GM12878 (cell line): ENCODE results near the gene NCOA6. TPM values are rescaled to one million over a fixed set of nuclear protein-coding genes. Genes with fewer than 3 reads are reported as not detected.

Source experiments
- ATAC-seq: fragments of 200-7000 bp; cut with Tn5 transposase; 3 replicates; pipeline ENCODE4 v1.9.1; 2020; ENCODE audit warnings: mild to moderate bottlenecking, moderate library complexity
- BruUV-seq: library from RNA; stranded (reverse); fragments of 400-500 nt; replicated peaks from 2 replicates; lab custom pipeline; 2021; lab: Mats Ljungman, UMichigan
- CTCF ChIA-PET: fragments of 300-600 bp; sonication (Branson Sonifier 250); formaldehyde crosslinking; extraction: SDS; loops from one replicate; lab custom pipeline; 2021; ENCODE audit warnings: inconsistent platforms; lab: Yijun Ruan, JAX
- POLR2A ChIA-PET: fragments of 350-600 bp; formaldehyde crosslinking; extraction: SDS; loops from one replicate; lab custom pipeline; 2021; ENCODE audit warnings: inconsistent platforms; lab: Charles Lee
- RAD21 ChIA-PET: fragments of 300-600 bp; sonication (Branson Sonifier 250); formaldehyde crosslinking; loops from one replicate; lab custom pipeline; 2023; ENCODE audit warnings: antibody characterized with exemption; ENCODE audit not compliant: unreplicated experiment; lab: Charles Lee
- SMC1A ChIA-PET: fragments of 300-600 bp; sonication (Branson Sonifier 250); formaldehyde crosslinking; loops from one replicate; lab custom pipeline; 2023; ENCODE audit not compliant: unreplicated experiment, uncharacterized antibody; lab: Charles Lee
- DNase-seq: peaks from one replicate; pipeline ENCODE4 v3.0.0-alpha.2; 2011; ENCODE audit warnings: low read depth, low spot score
- FAIRE-seq: peaks from 3 replicates; lab custom pipeline; 2011; peaks lifted over from hg19 to GRCh38; lab: Jason Lieb, UNC
- H2AFZ ChIP-seq: 2 replicates; pipeline ENCODE4 v1.6.0; 2011; ENCODE audit warnings: low read depth, low read length, control low read depth; ENCODE audit not compliant: control insufficient read depth
- H3K27ac ChIP-seq: 2 replicates; pipeline ENCODE4 v1.5.1; 2011; ENCODE audit warnings: control low read depth; ENCODE audit not compliant: control insufficient read depth, insufficient read depth
- H3K27me3 ChIP-seq, 2 experiments: replicated peaks in 1 of 2; 2 replicates each; pipeline versions ENCODE4 v1.6.0 to v1.6.1; 2011; ENCODE audit warnings: low read length in 1 of 2; ENCODE audit not compliant: control insufficient read depth in 2 of 2, insufficient read depth in 2 of 2
- H3K36me3 ChIP-seq, 2 experiments: 2 replicates each; pipeline ENCODE4 v1.5.1; 2011; ENCODE audit warnings: low read length in 1 of 2; ENCODE audit not compliant: control insufficient read depth in 2 of 2, insufficient read depth in 2 of 2
- H3K4me1 ChIP-seq: 2 replicates; pipeline ENCODE4 v1.6.1; 2011; ENCODE audit warnings: mild to moderate bottlenecking, low read length, moderate library complexity, mixed read lengths; ENCODE audit not compliant: control insufficient read depth, insufficient read depth
- H3K4me2 ChIP-seq: 2 replicates; pipeline ENCODE4 v1.6.0; 2011; ENCODE audit warnings: control low read depth; ENCODE audit not compliant: control insufficient read depth, insufficient read depth
- H3K4me3 ChIP-seq: fragments of 200-600 bp; sonication (generic); 2 replicates; pipeline ENCODE4 v1.5.1; 2016
- H3K79me2 ChIP-seq: 2 replicates; pipeline ENCODE4 v1.6.0; 2011; ENCODE audit warnings: low read length; ENCODE audit not compliant: control insufficient read depth, insufficient read depth
- H3K9ac ChIP-seq: 2 replicates; pipeline ENCODE4 v1.8.0; 2011; ENCODE audit warnings: low read length, control low read depth, mixed read lengths; ENCODE audit not compliant: control insufficient read depth, insufficient read depth
- H3K9me3 ChIP-seq: replicated peaks from 3 replicates; pipeline ENCODE4 v1.5.1; 2011; ENCODE audit warnings: mild to moderate bottlenecking, low read length; ENCODE audit not compliant: control insufficient read depth, insufficient read depth
- H4K20me1 ChIP-seq: 2 replicates; pipeline ENCODE4 v1.6.0; 2011; ENCODE audit not compliant: control insufficient read depth, insufficient read depth
- FOS ChIP-seq: IDR thresholded peaks from 3 replicates; pipeline ENCODE4 v1.6.1; 2011; ENCODE audit warnings: borderline replicate concordance; ENCODE audit not compliant: insufficient read length; ENCODE audit errors: extremely low read depth
- FOXM1 ChIP-seq: IDR thresholded peaks from 2 replicates; pipeline ENCODE4 v1.6.1; 2012; ENCODE audit warnings: low read depth, mild to moderate bottlenecking, inconsistent platforms, low read length, moderate library complexity
- HDAC2 ChIP-seq: fragments of 200-600 bp; sonication (generic); IDR thresholded peaks from 2 replicates; pipeline ENCODE4 v1.6.1; 2017
- PML ChIP-seq: IDR thresholded peaks from 2 replicates; pipeline ENCODE4 v1.6.1; 2012; ENCODE audit warnings: low read length, inconsistent platforms
- POLR2A ChIP-seq: IDR thresholded peaks from 2 replicates; pipeline ENCODE4 v1.6.1; 2011; ENCODE audit warnings: low read depth, mild to moderate bottlenecking, low read length
- POLR2AphosphoS2 ChIP-seq: IDR thresholded peaks from 2 replicates; pipeline ENCODE4 v1.6.1; 2011; ENCODE audit warnings: low read depth, mild to moderate bottlenecking, low read length, improper control_type of control experiment, moderate library complexity
- POLR2AphosphoS5 ChIP-seq: IDR thresholded peaks from 2 replicates; pipeline ENCODE4 v1.6.1; 2011; ENCODE audit warnings: mild to moderate bottlenecking, low read length, inconsistent platforms
- WRNIP1 ChIP-seq: IDR thresholded peaks from 2 replicates; pipeline ENCODE4 v1.6.1; 2011; ENCODE audit warnings: low read depth, low read length, improper control_type of control experiment, borderline replicate concordance
- WGBS: methylation state at CpG from one replicate; pipeline ENCODE4 v1.1.6; 2016; ENCODE audit warnings: low lambda C conversion rate; ENCODE audit not compliant: insufficient replicate concordance, insufficient coverage; ENCODE audit errors: missing lambda C conversion rate; 5-methylcytosine and 5-hydroxymethylcytosine counted together
- in situ Hi-C: fragments of 300-500 bp; cut with MboI; formaldehyde crosslinking; loops from 9 replicates; pipeline ENCODE4 v1.14.3; 2018; ENCODE audit warnings: mixed read lengths
- intact Hi-C: fragments of 100-400 bp; cut with micrococcal nuclease; formaldehyde crosslinking; loops from one replicate; pipeline ENCODE4 v1.14.2; 2022; ENCODE audit not compliant: unreplicated experiment
- polyA plus RNA-seq, 11 experiments: library from polyadenylated mRNA; depleted of rRNA in 4 of 11; unstranded in 6 of 11; stranded (reverse) in 5 of 11; fragments of >200 nt; fragmentation: Nextera tagmentation in 4 of 11; fragmentation: Illumina TruSeq in 1 of 11; extraction: Ambion mirVana in 4 of 11; extraction: Trizol in 1 of 11; gene quantifications; 1 replicate in 1 of 11; 2 replicates in 10 of 11; pipeline versions ENCODE4 v1.2.1 to v1.2.3, GENCODE V29; 2011 to 2016; ENCODE audit warnings: inconsistent platforms in 2 of 11, missing spikeins in 2 of 11, low read depth in 1 of 11
- small RNA-seq: library from RNA; depleted of rRNA; stranded (forward); fragments of <200 nt; gene quantifications from one replicate; pipeline ENCODE3, GENCODE V24; 2014
- total RNA-seq, 4 experiments: library from RNA; depleted of rRNA in 3 of 4; stranded (reverse); fragments of >200 nt in 3 of 4; fragmentation: Illumina TruSeq in 1 of 4; extraction: Trizol in 1 of 4; gene quantifications; 2 replicates each; pipeline versions ENCODE4 v1.2.1 to v1.2.3, GENCODE V29; 2013 to 2021

NCOA6 gene
- total and polyA plus RNA-seq, 10 of the 15 experiments (the other 5 are each of a cell fraction or from before 2014, with no cell fraction given), result 6.1 to 20.6 (median 12.6) TPM

GRCh38 chr20:34673412-34673811 lies 152.0 kb downstream of the NCOA6 start:
- in situ Hi-C loops, result no loop called here
- ChIA-PET SMC1A (interaction anchor here (0.6 to 1.4 kb wide), 5 partner anchors 10 to 135 kb away, joined by 3 to 7 read pairs (median 3); no protein-coding TSS in a partner anchor), CTCF (interaction anchor here (0.7 to 0.8 kb wide), 2 partner anchors 93 to 97 kb away, joined by 3 read pairs; no protein-coding TSS in a partner anchor), RAD21 (no interaction called here), POLR2A (no interaction called here)
- Histone ChIP-seq H3K27ac (no peak overlapping the region), H3K36me3 (no peaks in the 10 kb centered on the region; a peak in 1 of 4 replicates), H4K20me1 (no peaks in the 10 kb centered on the region), H3K4me1 (no peaks in the 10 kb centered on the region; the same call in 1 of the 2 replicates), H2AFZ (no peak overlapping the region), H3K27me3 (no peaks in the 10 kb centered on the region), H3K4me2 (no peak overlapping the region), H3K79me2 (peaks cover 17% of the 10 kb centered on the region), H3K9ac (no peak overlapping the region), H3K9me3 (no peaks in the 10 kb centered on the region), H3K4me3 (no peak overlapping the region)
- DNase-seq, result no peak
- WGBS, result 90% methylated on average over 5 of the region's 5 CpGs
- no peak for ATAC-seq
- no TSS peak for BruUV-seq
- no peak for FAIRE-seq
- no peak for TF ChIP-seq POLR2AphosphoS5
- intact Hi-C loops, result no loop called here

GRCh38 chr20:34669094-34669493 lies 156.4 kb downstream of the NCOA6 start:
- 90% methylated on average over 1 of the region's 1 CpG for WGBS
- Histone ChIP-seq H3K9ac (no peak overlapping the region), H2AFZ (no peak overlapping the region), H3K27ac (no peak overlapping the region), H3K9me3 (no peaks in the 10 kb centered on the region), H3K79me2 (no peaks in the 10 kb centered on the region), H3K36me3 (no peaks in the 10 kb centered on the region; a peak in 1 of 4 replicates), H3K4me3 (no peak overlapping the region), H3K27me3 (no peaks in the 10 kb centered on the region), H3K4me2 (no peak overlapping the region), H3K4me1 (no peaks in the 10 kb centered on the region), H4K20me1 (no peaks in the 10 kb centered on the region)
- ChIA-PET SMC1A (no interaction called here), POLR2A (no interaction called here), RAD21 (no interaction called here), CTCF (no interaction called here)
- intact Hi-C loops, result no loop called here
- in situ Hi-C loops, result no loop called here
- TF ChIP-seq POLR2AphosphoS2, result no peak
- TF ChIP-seq POLR2A, result no peak
- TF ChIP-seq WRNIP1, result no peak
- no peak for TF ChIP-seq HDAC2
- no peak for TF ChIP-seq FOS
- TF ChIP-seq PML, result no peak
- no peak for TF ChIP-seq FOXM1
- FAIRE-seq (no peak), ATAC-seq (no peak), DNase-seq (no peak)
- BruUV-seq, result no TSS peak

Small RNA genes lying within 50 kb of the gene (small RNA-seq; reads per million reads assigned to genes)
- gene AL118520.1, result not detected

Other genes with a start within 250 kb of the NCOA6 start
- 19.8 and 21.0 TPM in 2 replicates for gene PIGU, start 148.6 kb downstream of the NCOA6 start, total RNA-seq (2014; rRNA removed)
- 24.6 and 26.2 TPM in 2 replicates for gene PIGU, start 148.6 kb downstream of the NCOA6 start, total RNA-seq (2014; rRNA removed; fragmentation: Illumina TruSeq; extraction: Trizol)
- gene PIGU, start 148.6 kb downstream of the NCOA6 start, total RNA-seq (2021), result 19.7 and 22.0 TPM in 2 replicates
- gene PIGU, start 148.6 kb downstream of the NCOA6 start, polyA plus RNA-seq (2011; rRNA removed), result 88.2 and 103 TPM in 2 replicates
- 44.4 and 78.5 TPM in 2 replicates for gene PIGU, start 148.6 kb downstream of the NCOA6 start, polyA plus RNA-seq (2014; fragmentation: Illumina TruSeq; extraction: Trizol)
- gene PIGU, start 148.6 kb downstream of the NCOA6 start, polyA plus RNA-seq (2014; fragmentation: Nextera tagmentation; extraction: Ambion mirVana), result 1 to 10 TPM; 4.1 to 6.3 TPM
- gene PIGU, start 148.6 kb downstream of the NCOA6 start, polyA plus RNA-seq (2014; rRNA removed), result 19.4 and 25.4 TPM in 2 replicates
- 10 to 100 TPM; 31.1 to 34.3 TPM for gene PIGU, start 148.6 kb downstream of the NCOA6 start, polyA plus RNA-seq (2016; fragmentation: Nextera tagmentation; extraction: Ambion mirVana)
- gene TP53INP2, start 121.3 kb downstream of the NCOA6 start, total RNA-seq (2014; rRNA removed), result 3.4 and 3.7 TPM in 2 replicates
- 3.1 and 3.2 TPM in 2 replicates for gene TP53INP2, start 121.3 kb downstream of the NCOA6 start, total RNA-seq (2014; rRNA removed; fragmentation: Illumina TruSeq; extraction: Trizol)
- 13.0 and 13.5 TPM in 2 replicates for gene TP53INP2, start 121.3 kb downstream of the NCOA6 start, total RNA-seq (2021)
- 4.1 and 5.8 TPM in 2 replicates for gene TP53INP2, start 121.3 kb downstream of the NCOA6 start, polyA plus RNA-seq (2011; rRNA removed)
- 16.0 and 18.5 TPM in 2 replicates for gene TP53INP2, start 121.3 kb downstream of the NCOA6 start, polyA plus RNA-seq (2014; fragmentation: Illumina TruSeq; extraction: Trizol)
- gene TP53INP2, start 121.3 kb downstream of the NCOA6 start, polyA plus RNA-seq (2014; fragmentation: Nextera tagmentation; extraction: Ambion mirVana), result 1 to 10 TPM; 2.8 to 3.7 TPM
- 8.5 and 10.1 TPM in 2 replicates for gene TP53INP2, start 121.3 kb downstream of the NCOA6 start, polyA plus RNA-seq (2014; rRNA removed)
- gene TP53INP2, start 121.3 kb downstream of the NCOA6 start, polyA plus RNA-seq (2016; fragmentation: Nextera tagmentation; extraction: Ambion mirVana), result 1 to 10 TPM; 2.8 to 4.2 TPM
- 4.5 and 6.7 TPM in 2 replicates for gene GGT7, start 47.2 kb upstream of the NCOA6 start, total RNA-seq (2014; rRNA removed)
- 2.2 and 2.5 TPM in 2 replicates for gene GGT7, start 47.2 kb upstream of the NCOA6 start, total RNA-seq (2014; rRNA removed; fragmentation: Illumina TruSeq; extraction: Trizol)
- 12.0 and 14.1 TPM in 2 replicates for gene GGT7, start 47.2 kb upstream of the NCOA6 start, total RNA-seq (2021)
- 0.10 and 0.53 TPM in 2 replicates for gene GGT7, start 47.2 kb upstream of the NCOA6 start, polyA plus RNA-seq (2011; rRNA removed)
- 1.9 and 5.6 TPM in 2 replicates for gene GGT7, start 47.2 kb upstream of the NCOA6 start, polyA plus RNA-seq (2014; fragmentation: Illumina TruSeq; extraction: Trizol)
- under 1 TPM; 0.02 to 0.18 TPM for gene GGT7, start 47.2 kb upstream of the NCOA6 start, polyA plus RNA-seq (2014; fragmentation: Nextera tagmentation; extraction: Ambion mirVana)
- 14.7 and 16.7 TPM in 2 replicates for gene GGT7, start 47.2 kb upstream of the NCOA6 start, polyA plus RNA-seq (2014; rRNA removed)
- gene GGT7, start 47.2 kb upstream of the NCOA6 start, polyA plus RNA-seq (2016; fragmentation: Nextera tagmentation; extraction: Ambion mirVana), result 1 to 10 TPM; 5.0 to 7.5 TPM
- gene ACSS2, start 51.0 kb upstream of the NCOA6 start, total RNA-seq (2014; rRNA removed), result 31.4 and 34.2 TPM in 2 replicates
- gene ACSS2, start 51.0 kb upstream of the NCOA6 start, total RNA-seq (2014; rRNA removed; fragmentation: Illumina TruSeq; extraction: Trizol), result 25.4 and 26.0 TPM in 2 replicates
- gene ACSS2, start 51.0 kb upstream of the NCOA6 start, total RNA-seq (2021), result 28.1 and 36.5 TPM in 2 replicates
- gene ACSS2, start 51.0 kb upstream of the NCOA6 start, polyA plus RNA-seq (2011; rRNA removed), result 2.8 and 3.1 TPM in 2 replicates
- gene ACSS2, start 51.0 kb upstream of the NCOA6 start, polyA plus RNA-seq (2014; fragmentation: Illumina TruSeq; extraction: Trizol), result 28.6 and 34.0 TPM in 2 replicates
- 10 to 100 TPM; 11.1 to 15.9 TPM for gene ACSS2, start 51.0 kb upstream of the NCOA6 start, polyA plus RNA-seq (2014; fragmentation: Nextera tagmentation; extraction: Ambion mirVana)
- 32.4 and 37.2 TPM in 2 replicates for gene ACSS2, start 51.0 kb upstream of the NCOA6 start, polyA plus RNA-seq (2014; rRNA removed)
- 10 to 100 TPM; 19.2 to 22.9 TPM for gene ACSS2, start 51.0 kb upstream of the NCOA6 start, polyA plus RNA-seq (2016; fragmentation: Nextera tagmentation; extraction: Ambion mirVana)
- 76.8 and 89.5 TPM in 2 replicates for gene GSS, start 130.2 kb upstream of the NCOA6 start, total RNA-seq (2014; rRNA removed)
- 56.6 and 57.3 TPM in 2 replicates for gene GSS, start 130.2 kb upstream of the NCOA6 start, total RNA-seq (2014; rRNA removed; fragmentation: Illumina TruSeq; extraction: Trizol)
- 62.7 and 66.3 TPM in 2 replicates for gene GSS, start 130.2 kb upstream of the NCOA6 start, total RNA-seq (2021)
- 45.7 and 65.8 TPM in 2 replicates for gene GSS, start 130.2 kb upstream of the NCOA6 start, polyA plus RNA-seq (2011; rRNA removed)
- 49.8 and 69.0 TPM in 2 replicates for gene GSS, start 130.2 kb upstream of the NCOA6 start, polyA plus RNA-seq (2014; fragmentation: Illumina TruSeq; extraction: Trizol)
- gene GSS, start 130.2 kb upstream of the NCOA6 start, polyA plus RNA-seq (2014; fragmentation: Nextera tagmentation; extraction: Ambion mirVana), result 10 to 100 TPM; 12.7 to 39.5 TPM
- 78.8 and 79.5 TPM in 2 replicates for gene GSS, start 130.2 kb upstream of the NCOA6 start, polyA plus RNA-seq (2014; rRNA removed)
- 100 to 1,000 TPM; 106 to 120 TPM for gene GSS, start 130.2 kb upstream of the NCOA6 start, polyA plus RNA-seq (2016; fragmentation: Nextera tagmentation; extraction: Ambion mirVana)
- gene MYH7B, start 130.2 kb upstream of the NCOA6 start, total RNA-seq (2014; rRNA removed), result under 0.01 TPM in 1 of 2 replicates, not detected in the other
- gene MYH7B, start 130.2 kb upstream of the NCOA6 start, total RNA-seq (2014; rRNA removed; fragmentation: Illumina TruSeq; extraction: Trizol), result 0.04 TPM in 1 of 2 replicates, not detected in the other
- gene MYH7B, start 130.2 kb upstream of the NCOA6 start, total RNA-seq (2021), result 0.13 TPM in 1 of 2 replicates, not detected in the other
- gene MYH7B, start 130.2 kb upstream of the NCOA6 start, polyA plus RNA-seq (2011; rRNA removed), result 0.09 and 0.22 TPM in 2 replicates
- gene MYH7B, start 130.2 kb upstream of the NCOA6 start, polyA plus RNA-seq (2014; fragmentation: Illumina TruSeq; extraction: Trizol), result 0.01 TPM in 1 of 2 replicates, not detected in the other
- gene MYH7B, start 130.2 kb upstream of the NCOA6 start, polyA plus RNA-seq (2014; fragmentation: Nextera tagmentation; extraction: Ambion mirVana), result not detected
- gene MYH7B, start 130.2 kb upstream of the NCOA6 start, polyA plus RNA-seq (2014; rRNA removed), result 0.20 and 0.37 TPM in 2 replicates
- gene MYH7B, start 130.2 kb upstream of the NCOA6 start, polyA plus RNA-seq (2016; fragmentation: Nextera tagmentation; extraction: Ambion mirVana), result under 1 TPM; 0.25 to 0.40 TPM